Gastroesophageal sphincter (tissue), 3 donors: ENCODE measurements around the gene HCRT.

ENCODE experiments used
- EP300 ChIP-seq: sonication (generic); formaldehyde crosslinking; IDR thresholded peaks from one replicate; pipeline ENCODE4 v1.6.1; 2017; ENCODE audit warnings: antibody characterized with exemption, mild to moderate bottlenecking
- POLR2A ChIP-seq, 2 donors: fragments of 450-650 bp; IDR thresholded peaks; one replicate each; pipeline ENCODE4 v1.6.1; 2017; ENCODE audit warnings: antibody characterized with exemption in 2 of 2, mild to moderate bottlenecking in 2 of 2, moderate library complexity in 1 of 2
- POLR2AphosphoS5 ChIP-seq: sonication (generic); formaldehyde crosslinking; IDR thresholded peaks from one replicate; pipeline ENCODE4 v1.6.1; 2017; ENCODE audit warnings: antibody characterized with exemption
- TF ChIP-seq, protein P1 (sequence below), 4 experiments: fragments of 200-600 bp in 2 of 4; fragments of 450-650 bp in 2 of 4; sonication (generic) in 1 of 4; IDR thresholded peaks; one replicate each; pipeline ENCODE4 v1.5.1; 2017 to 2019; ENCODE audit warnings: antibody characterized with exemption in 4 of 4, mild to moderate bottlenecking in 2 of 4, moderate library complexity in 2 of 4

GRCh38 chr17:42178817-42179216 is 6.4 kb downstream of the HCRT start:
- TF ChIP-seq, protein P1, sequence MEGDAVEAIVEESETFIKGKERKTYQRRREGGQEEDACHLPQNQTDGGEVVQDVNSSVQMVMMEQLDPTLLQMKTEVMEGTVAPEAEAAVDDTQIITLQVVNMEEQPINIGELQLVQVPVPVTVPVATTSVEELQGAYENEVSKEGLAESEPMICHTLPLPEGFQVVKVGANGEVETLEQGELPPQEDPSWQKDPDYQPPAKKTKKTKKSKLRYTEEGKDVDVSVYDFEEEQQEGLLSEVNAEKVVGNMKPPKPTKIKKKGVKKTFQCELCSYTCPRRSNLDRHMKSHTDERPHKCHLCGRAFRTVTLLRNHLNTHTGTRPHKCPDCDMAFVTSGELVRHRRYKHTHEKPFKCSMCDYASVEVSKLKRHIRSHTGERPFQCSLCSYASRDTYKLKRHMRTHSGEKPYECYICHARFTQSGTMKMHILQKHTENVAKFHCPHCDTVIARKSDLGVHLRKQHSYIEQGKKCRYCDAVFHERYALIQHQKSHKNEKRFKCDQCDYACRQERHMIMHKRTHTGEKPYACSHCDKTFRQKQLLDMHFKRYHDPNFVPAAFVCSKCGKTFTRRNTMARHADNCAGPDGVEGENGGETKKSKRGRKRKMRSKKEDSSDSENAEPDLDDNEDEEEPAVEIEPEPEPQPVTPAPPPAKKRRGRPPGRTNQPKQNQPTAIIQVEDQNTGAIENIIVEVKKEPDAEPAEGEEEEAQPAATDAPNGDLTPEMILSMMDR (IDR thresholded peaks at IDR 0.05), result no peak
- TF ChIP-seq POLR2A (IDR thresholded peaks at IDR 0.05) (no peak), EP300 (no peak), POLR2AphosphoS5 (no peak)
